Thymus (tissue), 11 donors: ENCODE measurements around the gene OBSL1. TPM values are rescaled to one million over a fixed set of nuclear protein-coding genes. Genes with fewer than 3 reads are reported as not detected.
A peak's percentile ranks its signal among the peaks of the same experiment; 100 is the strongest.

Experiments used
- DNase-seq, 9 donors: peaks; one replicate each; pipeline ENCODE4 v3.0.0-alpha.2; 2013; ENCODE audit warnings: low spot score in 9 of 9, low read depth in 6 of 9, missing footprints in 1 of 9
- H3K27ac ChIP-seq, 2 donors: one replicate each; pipeline ENCODE4 v1.5.1; 2013; ENCODE audit warnings: control low read depth in 1 of 2, low read depth in 1 of 2, low read length in 1 of 2, mild to moderate bottlenecking in 1 of 2, moderate library complexity in 1 of 2
- H3K27me3 ChIP-seq, 2 donors: one replicate each; pipeline ENCODE4 v1.5.1; 2013; ENCODE audit warnings: low read length in 1 of 2; ENCODE audit not compliant: control insufficient read depth in 2 of 2, insufficient read depth in 1 of 2
- H3K36me3 ChIP-seq, 2 donors: one replicate each; pipeline ENCODE4 v1.5.1; 2013; ENCODE audit warnings: low read length in 1 of 2, mild to moderate bottlenecking in 1 of 2, moderate library complexity in 1 of 2; ENCODE audit not compliant: control insufficient read depth in 2 of 2, insufficient read depth in 2 of 2
- H3K4me1 ChIP-seq, 2 donors: one replicate each; pipeline ENCODE4 v1.5.1; 2013; ENCODE audit warnings: low read length in 2 of 2; ENCODE audit not compliant: control insufficient read depth in 2 of 2, insufficient read depth in 2 of 2
- H3K4me3 ChIP-seq, 2 donors: one replicate each; pipeline ENCODE4 v1.5.1; 2013; ENCODE audit warnings: low read length in 2 of 2, control low read depth in 1 of 2, mild to moderate bottlenecking in 1 of 2
- H3K9me3 ChIP-seq, 2 donors: one replicate each; pipeline ENCODE4 v1.5.1; 2013; ENCODE audit warnings: low read length in 1 of 2, mild to moderate bottlenecking in 1 of 2; ENCODE audit not compliant: control insufficient read depth in 2 of 2, insufficient read depth in 1 of 2
- WGBS: extraction: QIAGEN DNeasy Blood & Tissue Kit; methylation state at CpG from one replicate; pipeline ENCODE4 v1.1.7; 2013; 5-methylcytosine and 5-hydroxymethylcytosine counted together
- polyA plus RNA-seq: library from polyadenylated mRNA; stranded (reverse); fragments of 200-250 nt; gene quantifications from one replicate; pipeline ENCODE4 v1.2.3, GENCODE V29; 2013
- total RNA-seq: library from RNA; stranded (reverse); fragments of 120-200 nt; gene quantifications from one replicate; pipeline ENCODE4 v1.2.4, GENCODE V29; 2013
- donor health status: healthy.

The OBSL1 gene
- total and polyA plus RNA-seq, 2 donors: 9.6 to 34.2 TPM

GRCh38 chr2:219514196-219514761 is 57.1 kb downstream of the OBSL1 start, which contains the start of gene ASIC4:
ASIC4 (plus strand) TSS chr2:219514482; CDS start chr2:219514725, 243 bp downstream.
- Histone ChIP-seq H3K27ac (no peak within 1 kb of the TSS), H3K4me3 (no peak within 1 kb of the TSS), H3K9me3 (peaks cover 2 to 12% of the 10 kb centered on the region in 2 donors), H3K27me3 (peaks cover 48 to 100% of the 10 kb centered on the region in 2 donors), H3K4me1 (peaks cover 0 to 33% of the 10 kb centered on the region in 2 donors), H3K36me3 (no peaks in the 10 kb centered on the region)
- peak in 3 of 9 donors; percentile 21 to 59 (median 42) for DNase-seq
- WGBS: 6% methylated on average over 31 of the region's 31 CpGs

- no peaks in the 10 kb centered on the region for H3K36me3 ChIP-seq
- 8% methylated on average over 4 of the region's 4 CpGs for WGBS
- no peak overlapping the region for H3K4me3 ChIP-seq
- H3K4me1 ChIP-seq: peaks cover 0 to 36% of the 10 kb centered on the region in 2 donors
- DNase-seq: no peak
- peaks cover 51 to 100% of the 10 kb centered on the region in 2 donors for H3K27me3 ChIP-seq
- no peak overlapping the region for H3K27ac ChIP-seq
- peaks cover 2 to 12% of the 10 kb centered on the region in 2 donors for H3K9me3 ChIP-seq
Observed at GRCh38 chr2:219513787-219514186, 57.6 kb downstream of the OBSL1 start.

- H3K4me1 ChIP-seq: peaks cover 0 to 36% of the 10 kb centered on the region in 2 donors
- H3K9me3 ChIP-seq: peaks cover 2 to 12% of the 10 kb centered on the region in 2 donors
- H3K27me3 ChIP-seq: peaks cover 51 to 97% of the 10 kb centered on the region in 2 donors
- 21% methylated on average over 16 of the region's 16 CpGs for WGBS
- no peak for DNase-seq
- H3K36me3 ChIP-seq: no peaks in the 10 kb centered on the region
- no peak overlapping the region for H3K27ac ChIP-seq
- no peak overlapping the region for H3K4me3 ChIP-seq
Observed at GRCh38 chr2:219512524-219513216, 58.7 kb downstream of the OBSL1 start.

- peaks cover 2 to 12% of the 10 kb centered on the region in 2 donors for H3K9me3 ChIP-seq
- H3K4me1 ChIP-seq: peaks cover 0 to 36% of the 10 kb centered on the region in 2 donors
- H3K4me3 ChIP-seq: no peak overlapping the region
- DNase-seq: no peak
- 32% methylated on average over 15 of the region's 15 CpGs for WGBS
- H3K36me3 ChIP-seq: peaks cover 0 to 6% of the 10 kb centered on the region in 2 donors
- H3K27me3 ChIP-seq: peaks cover 51 to 88% of the 10 kb centered on the region in 2 donors
- H3K27ac ChIP-seq: no peak overlapping the region
Observed at GRCh38 chr2:219511547-219512325, 59.6 kb downstream of the OBSL1 start.

GRCh38 chr2:219510512-219511135 is 60.7 kb downstream of the OBSL1 start:
- H3K4me1 ChIP-seq: peaks cover 0 to 36% of the 10 kb centered on the region in 2 donors
- H3K4me3 ChIP-seq: no peak overlapping the region
- H3K27me3 ChIP-seq: peaks cover 51 to 77% of the 10 kb centered on the region in 2 donors
- 28% methylated on average over 22 of the region's 22 CpGs for WGBS
- no peak for DNase-seq
- H3K36me3 ChIP-seq: peaks cover 0 to 18% of the 10 kb centered on the region in 2 donors
- no peak overlapping the region for H3K27ac ChIP-seq
- peaks cover 2 to 11% of the 10 kb centered on the region in 2 donors for H3K9me3 ChIP-seq

DNA sequence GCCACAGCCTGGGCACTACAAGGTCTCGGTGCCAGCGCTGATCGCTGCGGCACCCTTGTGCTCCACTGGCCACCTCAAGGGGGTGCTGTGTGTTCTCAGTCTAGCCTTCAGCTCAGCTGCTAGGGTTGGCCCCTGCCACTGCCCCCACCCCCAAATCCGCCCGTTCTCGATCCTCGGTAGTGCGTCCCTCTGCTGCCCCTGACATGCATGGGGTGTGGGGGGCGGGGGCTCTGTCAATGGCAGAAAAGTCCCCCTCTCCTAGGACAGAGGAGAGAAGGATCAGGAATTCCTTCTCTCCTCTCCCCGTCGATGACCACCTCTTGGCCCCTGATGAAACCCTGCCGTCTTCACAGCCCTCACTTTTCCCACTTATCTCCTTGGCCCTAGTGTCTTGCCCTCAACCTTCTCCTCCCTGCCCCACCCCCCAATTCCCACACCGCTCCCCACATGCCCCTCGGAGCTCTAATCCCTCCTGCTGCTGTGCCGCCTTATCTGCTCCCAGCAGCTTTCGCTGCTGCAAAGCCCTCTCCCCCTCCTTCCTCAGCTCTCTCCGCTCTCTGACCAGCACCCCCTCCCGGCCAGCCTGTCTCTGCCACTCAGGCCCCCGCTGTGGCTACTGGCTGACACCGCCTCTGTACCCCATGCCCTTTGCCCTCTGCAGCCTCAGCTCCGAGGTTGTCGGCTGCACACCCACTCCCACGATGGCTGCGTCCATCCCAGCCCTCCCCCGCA is 61.4 kb downstream of the OBSL1 start:
- Histone ChIP-seq H3K36me3 (peaks cover 0 to 23% of the 10 kb centered on the region in 2 donors), H3K4me1 (peaks cover 0 to 36% of the 10 kb centered on the region in 2 donors), H3K4me3 (no peak overlapping the region), H3K27ac (no peak overlapping the region), H3K27me3 (peaks cover 47 to 70% of the 10 kb centered on the region in 2 donors), H3K9me3 (peaks cover 2 to 7% of the 10 kb centered on the region in 2 donors)
- 1% methylated on average over 26 of the region's 26 CpGs for WGBS
- peak in 4 of 9 donors; percentile 27 to 64 (median 46) for DNase-seq

DNA sequence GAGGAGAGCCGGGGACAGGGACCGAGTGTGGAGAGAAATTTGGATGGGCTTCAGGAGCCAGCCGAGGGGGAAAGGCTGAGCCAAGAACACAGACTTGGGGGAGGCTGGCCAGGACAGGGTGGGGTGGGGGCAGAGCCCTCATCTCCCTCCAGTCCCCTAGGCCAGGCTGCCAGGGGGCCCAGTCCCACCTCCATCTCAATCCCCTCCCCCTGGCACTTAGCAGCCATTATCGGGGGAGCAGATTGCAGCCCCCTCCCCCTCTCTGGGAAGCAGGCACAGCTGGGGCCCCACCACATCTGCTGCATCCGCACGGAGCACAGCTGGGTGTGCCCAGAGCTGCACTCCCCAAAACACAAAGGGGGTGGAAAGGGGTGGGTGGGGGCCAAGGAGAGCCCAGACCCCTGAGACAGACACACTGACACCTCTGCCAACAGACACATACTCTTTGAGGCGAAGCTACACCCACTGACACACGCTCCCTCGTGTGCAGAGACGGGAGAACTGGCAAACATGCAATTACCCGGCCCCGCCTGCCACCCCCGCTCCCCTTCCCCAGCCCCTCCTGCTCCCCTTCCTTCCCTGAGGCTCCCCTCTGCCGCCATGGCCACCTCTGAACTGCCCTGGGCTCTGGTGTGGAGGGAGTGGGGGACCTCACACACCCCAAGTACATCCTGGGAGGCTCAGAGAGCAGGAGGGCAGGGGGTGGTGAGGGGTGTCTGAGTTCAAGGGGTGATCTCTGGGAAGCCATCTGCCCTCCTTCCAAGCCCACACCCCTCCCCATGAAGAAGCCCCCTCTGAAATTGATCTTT is 62.2 kb downstream of the OBSL1 start:
- Histone ChIP-seq H3K9me3 (peaks cover 2 to 7% of the 10 kb centered on the region in 2 donors), H3K27ac (no peak overlapping the region), H3K4me1 (peaks cover 0 to 29% of the 10 kb centered on the region in 2 donors), H3K36me3 (peaks cover 0 to 23% of the 10 kb centered on the region in 2 donors), H3K4me3 (no peak overlapping the region), H3K27me3 (peaks cover 40 to 62% of the 10 kb centered on the region in 2 donors)
- 20% methylated on average over 14 of the region's 14 CpGs for WGBS
- no peak for DNase-seq

DNA sequence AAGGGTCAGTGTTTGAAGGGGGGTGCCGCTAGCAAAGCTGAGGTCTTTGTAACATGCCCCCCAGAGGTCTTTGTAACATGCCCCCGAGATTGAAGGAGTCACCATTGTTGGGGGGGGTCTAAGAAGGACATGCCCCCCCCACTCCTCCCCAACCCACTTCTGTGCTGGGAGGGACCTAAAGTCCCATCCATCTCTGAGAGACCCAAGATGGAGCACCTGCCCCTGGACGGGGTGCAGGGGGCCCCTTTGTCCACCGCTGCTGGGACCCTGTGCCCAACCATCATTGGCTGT is 63.0 kb downstream of the OBSL1 start:
- H3K27me3 ChIP-seq: peaks cover 34 to 55% of the 10 kb centered on the region in 2 donors
- DNase-seq: no peak
- H3K9me3 ChIP-seq: peaks cover 2 to 7% of the 10 kb centered on the region in 2 donors
- peaks cover 0 to 22% of the 10 kb centered on the region in 2 donors for H3K4me1 ChIP-seq
- no peak overlapping the region for H3K4me3 ChIP-seq
- no peak overlapping the region for H3K27ac ChIP-seq
- peaks cover 3 to 23% of the 10 kb centered on the region in 2 donors for H3K36me3 ChIP-seq
- WGBS: 86% methylated on average over 4 of the region's 4 CpGs
